Liver (tissue), 9 donors: ENCODE measurements around the gene ABTB2. TPM values are rescaled to one million over a fixed set of nuclear protein-coding genes. Genes with fewer than 3 reads are reported as not detected.

Source experiments
- DNase-seq: peaks from one replicate; pipeline ENCODE4 v3.0.0-alpha.2; 2017; ENCODE audit warnings: low spot score
- H3K27ac ChIP-seq, 2 donors: one replicate each; pipeline ENCODE4 v1.7.0; 2013; ENCODE audit warnings: inconsistent platforms in 2 of 2, low read length in 2 of 2, control low read depth in 1 of 2, low read depth in 1 of 2, mild to moderate bottlenecking in 1 of 2
- H3K27me3 ChIP-seq, 4 donors: one replicate each; pipeline versions ENCODE4 v1.6.1 to v1.7.0; 2013; ENCODE audit warnings: low read length in 3 of 4, inconsistent platforms in 1 of 4, mild to moderate bottlenecking in 1 of 4, moderate library complexity in 1 of 4; ENCODE audit not compliant: control insufficient read depth in 4 of 4, insufficient read depth in 4 of 4
- H3K36me3 ChIP-seq, 4 donors: one replicate each; pipeline versions ENCODE4 v1.6.1 to v1.7.0; 2013; ENCODE audit warnings: low read length in 3 of 4, mild to moderate bottlenecking in 3 of 4, low read depth in 1 of 4, moderate library complexity in 1 of 4; ENCODE audit not compliant: control insufficient read depth in 4 of 4, insufficient read depth in 3 of 4
- H3K4me1 ChIP-seq, 4 donors: one replicate each; pipeline versions ENCODE4 v1.6.1 to v1.7.0; 2013; ENCODE audit warnings: low read length in 3 of 4, mild to moderate bottlenecking in 3 of 4, moderate library complexity in 1 of 4; ENCODE audit not compliant: control insufficient read depth in 4 of 4, insufficient read depth in 4 of 4
- H3K4me3 ChIP-seq, 3 donors: one replicate each; pipeline versions ENCODE4 v1.6.1 to v1.7.0; 2013; ENCODE audit warnings: low read length in 3 of 3, control low read depth in 1 of 3, low read depth in 1 of 3, mild to moderate bottlenecking in 1 of 3
- H3K9ac ChIP-seq, 2 donors: one replicate each; pipeline ENCODE4 v1.7.0; 2013; ENCODE audit warnings: low read length in 2 of 2, mild to moderate bottlenecking in 2 of 2, moderate library complexity in 2 of 2, control low read depth in 1 of 2, low read depth in 1 of 2
- H3K9me3 ChIP-seq, 4 donors: one replicate each; pipeline versions ENCODE4 v1.6.1 to v1.7.0; 2013; ENCODE audit warnings: low read length in 3 of 4; ENCODE audit not compliant: control insufficient read depth in 4 of 4
- ATF3 ChIP-seq: IDR thresholded peaks from 2 replicates; pipeline ENCODE4 v1.6.1; 2016; ENCODE audit warnings: antibody characterized with exemption
- CTCF ChIP-seq: fragments of 150-350 bp; IDR thresholded peaks from 2 replicates; pipeline ENCODE4 v1.5.1; 2017; ENCODE audit warnings: improper control_type of control experiment, low read depth, low read length; ENCODE audit not compliant: missing input control
- FOXA2 ChIP-seq: IDR thresholded peaks from 2 replicates; pipeline ENCODE4 v1.6.1; 2016; ENCODE audit warnings: antibody characterized with exemption
- HNF4G ChIP-seq: IDR thresholded peaks from 2 replicates; pipeline ENCODE4 v1.6.1; 2016; ENCODE audit warnings: antibody characterized with exemption
- JUND ChIP-seq, 2 donors: IDR thresholded peaks; 2 replicates each; pipeline ENCODE4 v1.6.1; 2016; ENCODE audit warnings: antibody characterized with exemption in 2 of 2
- MAX ChIP-seq: IDR thresholded peaks from 2 replicates; pipeline ENCODE4 v1.6.1; 2016; ENCODE audit warnings: antibody characterized with exemption
- NR2F2 ChIP-seq: IDR thresholded peaks from 2 replicates; pipeline ENCODE4 v1.6.1; 2016; ENCODE audit warnings: antibody characterized with exemption
- REST ChIP-seq: IDR thresholded peaks from 2 replicates; pipeline ENCODE4 v1.6.1; 2016; ENCODE audit warnings: antibody characterized with exemption, mild to moderate bottlenecking
- RXRA ChIP-seq, 2 donors: IDR thresholded peaks; 2 replicates each; pipeline ENCODE4 v1.6.1; 2017 to 2018; ENCODE audit warnings: antibody characterized with exemption in 2 of 2, mild to moderate bottlenecking in 1 of 2
- SP1 ChIP-seq: IDR thresholded peaks from 2 replicates; pipeline ENCODE4 v1.6.1; 2018; ENCODE audit warnings: antibody characterized with exemption, mild to moderate bottlenecking
- TAF1 ChIP-seq: conservative IDR thresholded peaks from 2 replicates; pipeline ENCODE4 v1.6.1; 2016; ENCODE audit warnings: antibody characterized with exemption, mild to moderate bottlenecking
- YY1 ChIP-seq: IDR thresholded peaks from 2 replicates; pipeline ENCODE4 v1.6.1; 2016; ENCODE audit warnings: antibody characterized with exemption, mild to moderate bottlenecking
- WGBS: extraction: QIAGEN DNeasy Blood & Tissue Kit; methylation state at CpG from one replicate; pipeline ENCODE4 v1.1.7; 2013; 5-methylcytosine and 5-hydroxymethylcytosine counted together
- polyA plus RNA-seq, 2 donors: library from polyadenylated mRNA; stranded (reverse) in 1 of 2; unstranded in 1 of 2; fragments of 200-250 nt in 1 of 2; fragments of >200 nt in 1 of 2; fragmentation: Nextera tagmentation in 1 of 2; extraction: Ambion mirVana in 1 of 2; gene quantifications; one replicate each; pipeline versions ENCODE4 v1.2.1 to v1.2.3, GENCODE V29; 2013 to 2015
- total RNA-seq, 2 donors: library from RNA; depleted of rRNA; stranded (reverse); fragments of >200 nt; gene quantifications; one replicate each; pipeline ENCODE4 v1.2.3, GENCODE V29; 2014
- donor health status: healthy.
- donor health status: healthy.
- donor health status: healthy.
- donor health status: healthy.
- donor health status: healthy.

Gene ABTB2
- total and polyA plus RNA-seq, 4 donors = 2.4 to 8.9 (median 6.1) TPM

- WGBS = 71% methylated on average over 10 of the region's 10 CpGs
- no peaks in the 10 kb centered on the region for H3K27me3 ChIP-seq
- H3K9ac ChIP-seq = no peak overlapping the region
- DNase-seq = no peak
- no peaks in the 10 kb centered on the region for H3K9me3 ChIP-seq
- H3K4me3 ChIP-seq = peak overlapping the region in 1 of 3 donors; percentile 17
- no peak overlapping the region for H3K27ac ChIP-seq
- H3K36me3 ChIP-seq = no peaks in the 10 kb centered on the region
- peaks cover 2 to 10% (median 6%) of the 10 kb centered on the region in 4 donors for H3K4me1 ChIP-seq
- TF ChIP-seq FOXA2 (no peak), MAX (no peak), RXRA (IDR thresholded peaks at IDR 0.05) (no peak), YY1 (no peak), REST (no peak), ATF3 (no peak), SP1 (no peak), CTCF (no peak), TAF1 (no peak), HNF4G (no peak), JUND (IDR thresholded peaks at IDR 0.05) (no peak)
These were observed 106.8 kb downstream of the ABTB2 start for GRCh38 chr11:34250732-34251588.

GRCh38 chr11:34250211-34250610, 107.6 kb downstream of the ABTB2 start:
- no peak overlapping the region for H3K27ac ChIP-seq
- TF ChIP-seq HNF4G (no peak), NR2F2 (no peak), YY1 (no peak)
- DNase-seq = no peak
- no peaks in the 10 kb centered on the region for H3K27me3 ChIP-seq
- H3K9me3 ChIP-seq = no peaks in the 10 kb centered on the region
- no peaks in the 10 kb centered on the region for H3K36me3 ChIP-seq
- 93% methylated on average over 2 of the region's 2 CpGs for WGBS
- H3K4me3 ChIP-seq = no peak overlapping the region
- H3K4me1 ChIP-seq = peaks cover 2 to 12% (median 11%) of the 10 kb centered on the region in 4 donors
- H3K9ac ChIP-seq = no peak overlapping the region
